ENCODE data around the gene MPV17L2. TPM values are rescaled to one million over a fixed set of nuclear protein-coding genes. Genes with fewer than 3 reads are reported as not detected.

MPV17L2 gene
- total and polyA plus RNA-seq, 2 experiments from 2014 or later: 38.7 to 81.3 TPM

DNA sequence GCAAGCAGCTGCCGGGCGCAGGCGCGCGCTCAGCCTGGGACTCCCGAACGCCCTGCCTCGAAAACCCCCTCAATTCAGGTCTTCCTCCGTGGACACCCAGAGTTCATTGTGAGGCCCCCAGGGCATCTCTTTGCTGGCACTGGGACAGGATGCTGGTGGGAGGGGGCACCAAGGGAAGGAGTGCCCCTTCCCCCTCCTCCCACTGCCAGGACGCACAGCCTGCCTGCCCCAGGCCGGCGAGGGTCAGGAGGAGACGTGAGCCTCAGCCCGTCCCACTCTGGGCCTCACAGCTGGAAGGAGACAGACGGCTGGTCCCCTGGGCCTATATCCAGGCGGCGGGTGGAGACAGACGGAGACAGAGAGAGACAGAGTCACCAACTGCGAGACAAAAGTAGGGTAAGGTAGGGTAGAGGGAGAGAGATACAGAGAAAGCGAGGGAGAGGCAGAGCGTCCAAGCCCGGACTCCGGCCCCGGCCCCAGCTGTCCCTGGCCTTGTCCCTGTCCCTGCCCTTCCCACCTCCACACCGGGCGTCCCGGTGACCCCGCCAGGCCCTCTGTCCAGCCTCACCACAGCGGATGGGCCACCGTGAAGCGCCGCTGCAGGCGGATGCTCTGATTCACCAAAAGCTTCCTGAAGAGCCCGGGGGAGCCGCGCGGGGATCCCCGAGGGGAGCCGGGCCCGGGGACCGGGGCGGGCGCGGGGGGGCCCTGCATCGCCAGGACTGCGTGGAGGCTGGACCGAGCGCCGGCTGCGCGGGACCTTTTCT is 32.9 kb downstream of the MPV17L2 start, which contains the start of gene PDE4C (continued):
- TF ChIP-seq, protein P1, sequence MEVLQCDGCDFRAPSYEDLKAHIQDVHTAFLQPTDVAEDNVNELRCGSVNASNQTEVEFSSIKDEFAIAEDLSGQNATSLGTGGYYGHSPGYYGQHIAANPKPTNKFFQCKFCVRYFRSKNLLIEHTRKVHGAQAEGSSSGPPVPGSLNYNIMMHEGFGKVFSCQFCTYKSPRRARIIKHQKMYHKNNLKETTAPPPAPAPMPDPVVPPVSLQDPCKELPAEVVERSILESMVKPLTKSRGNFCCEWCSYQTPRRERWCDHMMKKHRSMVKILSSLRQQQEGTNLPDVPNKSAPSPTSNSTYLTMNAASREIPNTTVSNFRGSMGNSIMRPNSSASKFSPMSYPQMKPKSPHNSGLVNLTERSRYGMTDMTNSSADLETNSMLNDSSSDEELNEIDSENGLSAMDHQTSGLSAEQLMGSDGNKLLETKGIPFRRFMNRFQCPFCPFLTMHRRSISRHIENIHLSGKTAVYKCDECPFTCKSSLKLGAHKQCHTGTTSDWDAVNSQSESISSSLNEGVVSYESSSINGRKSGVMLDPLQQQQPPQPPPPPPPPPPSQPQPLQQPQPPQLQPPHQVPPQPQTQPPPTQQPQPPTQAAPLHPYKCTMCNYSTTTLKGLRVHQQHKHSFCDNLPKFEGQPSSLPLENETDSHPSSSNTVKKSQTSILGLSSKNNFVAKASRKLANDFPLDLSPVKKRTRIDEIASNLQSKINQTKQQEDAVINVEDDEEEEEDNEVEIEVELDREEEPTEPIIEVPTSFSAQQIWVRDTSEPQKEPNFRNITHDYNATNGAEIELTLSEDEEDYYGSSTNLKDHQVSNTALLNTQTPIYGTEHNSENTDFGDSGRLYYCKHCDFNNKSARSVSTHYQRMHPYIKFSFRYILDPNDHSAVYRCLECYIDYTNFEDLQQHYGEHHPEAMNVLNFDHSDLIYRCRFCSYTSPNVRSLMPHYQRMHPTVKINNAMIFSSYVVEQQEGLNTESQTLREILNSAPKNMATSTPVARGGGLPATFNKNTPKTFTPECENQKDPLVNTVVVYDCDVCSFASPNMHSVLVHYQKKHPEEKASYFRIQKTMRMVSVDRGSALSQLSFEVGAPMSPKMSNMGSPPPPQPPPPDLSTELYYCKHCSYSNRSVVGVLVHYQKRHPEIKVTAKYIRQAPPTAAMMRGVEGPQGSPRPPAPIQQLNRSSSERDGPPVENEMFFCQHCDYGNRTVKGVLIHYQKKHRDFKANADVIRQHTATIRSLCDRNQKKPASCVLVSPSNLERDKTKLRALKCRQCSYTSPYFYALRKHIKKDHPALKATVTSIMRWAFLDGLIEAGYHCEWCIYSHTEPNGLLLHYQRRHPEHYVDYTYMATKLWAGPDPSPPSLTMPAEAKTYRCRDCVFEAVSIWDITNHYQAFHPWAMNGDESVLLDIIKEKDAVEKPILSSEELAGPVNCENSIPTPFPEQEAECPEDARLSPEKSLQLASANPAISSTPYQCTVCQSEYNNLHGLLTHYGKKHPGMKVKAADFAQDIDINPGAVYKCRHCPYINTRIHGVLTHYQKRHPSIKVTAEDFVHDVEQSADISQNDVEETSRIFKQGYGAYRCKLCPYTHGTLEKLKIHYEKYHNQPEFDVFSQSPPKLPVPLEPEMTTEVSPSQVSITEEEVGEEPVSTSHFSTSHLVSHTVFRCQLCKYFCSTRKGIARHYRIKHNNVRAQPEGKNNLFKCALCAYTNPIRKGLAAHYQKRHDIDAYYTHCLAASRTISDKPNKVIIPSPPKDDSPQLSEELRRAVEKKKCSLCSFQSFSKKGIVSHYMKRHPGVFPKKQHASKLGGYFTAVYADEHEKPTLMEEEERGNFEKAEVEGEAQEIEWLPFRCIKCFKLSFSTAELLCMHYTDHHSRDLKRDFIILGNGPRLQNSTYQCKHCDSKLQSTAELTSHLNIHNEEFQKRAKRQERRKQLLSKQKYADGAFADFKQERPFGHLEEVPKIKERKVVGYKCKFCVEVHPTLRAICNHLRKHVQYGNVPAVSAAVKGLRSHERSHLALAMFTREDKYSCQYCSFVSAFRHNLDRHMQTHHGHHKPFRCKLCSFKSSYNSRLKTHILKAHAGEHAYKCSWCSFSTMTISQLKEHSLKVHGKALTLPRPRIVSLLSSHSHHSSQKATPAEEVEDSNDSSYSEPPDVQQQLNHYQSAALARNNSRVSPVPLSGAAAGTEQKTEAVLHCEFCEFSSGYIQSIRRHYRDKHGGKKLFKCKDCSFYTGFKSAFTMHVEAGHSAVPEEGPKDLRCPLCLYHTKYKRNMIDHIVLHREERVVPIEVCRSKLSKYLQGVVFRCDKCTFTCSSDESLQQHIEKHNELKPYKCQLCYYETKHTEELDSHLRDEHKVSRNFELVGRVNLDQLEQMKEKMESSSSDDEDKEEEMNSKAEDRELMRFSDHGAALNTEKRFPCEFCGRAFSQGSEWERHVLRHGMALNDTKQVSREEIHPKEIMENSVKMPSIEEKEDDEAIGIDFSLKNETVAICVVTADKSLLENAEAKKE (CRISPR knock-in tag; IDR thresholded peaks at IDR 0.05): no peak
- TF ChIP-seq CTCF (conservative IDR thresholded peaks at IDR 0.05; ENCODE audit: low read depth in 2 of 2) (no peak), JUNB (IDR thresholded peaks at IDR 0.05; ENCODE audit: unreplicated experiment) (no peak), STAT1 (IDR thresholded peaks at IDR 0.05; ENCODE audit: unreplicated experiment) (no peak)

DNA sequence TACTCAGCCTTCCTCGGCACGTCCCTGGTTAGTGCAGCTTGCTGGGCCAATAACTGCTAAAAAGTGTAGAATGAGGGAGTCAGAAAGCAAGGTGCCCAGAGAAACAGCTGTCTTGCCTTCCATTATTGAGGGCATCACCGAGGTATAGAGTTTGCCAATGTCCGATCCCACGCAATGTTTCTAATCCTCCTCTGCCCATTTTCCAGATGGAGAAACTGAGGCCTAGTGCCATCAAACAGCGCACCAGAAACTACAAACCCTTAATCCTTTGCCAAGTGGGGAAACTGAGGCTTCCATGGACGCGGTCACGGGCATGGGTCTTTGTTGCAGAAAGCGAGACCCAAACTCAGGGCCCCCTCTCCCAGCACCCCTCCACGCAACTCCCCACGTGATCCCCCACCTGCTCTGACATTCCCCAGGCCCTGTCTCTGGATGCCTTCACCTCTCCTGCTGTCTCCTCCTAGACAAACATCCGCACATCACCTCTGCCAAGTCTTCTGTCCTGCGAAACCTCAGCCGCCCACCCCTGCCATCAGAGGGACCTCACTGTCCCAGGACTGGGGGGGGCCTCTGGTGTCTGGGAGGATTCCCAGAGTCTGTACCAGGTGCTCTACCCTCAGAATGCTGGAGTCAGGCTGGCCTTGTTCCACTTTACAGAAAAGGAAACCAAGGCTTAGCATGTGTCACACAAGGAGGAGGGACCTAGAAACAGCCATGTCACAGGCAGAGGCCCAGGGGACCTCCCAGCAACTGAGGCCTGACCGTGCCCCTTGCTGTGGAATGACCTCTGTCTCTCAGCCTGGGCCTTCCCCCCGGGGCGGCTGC is 34.1 kb downstream of the MPV17L2 start:
- Histone ChIP-seq H3K4me2 (no peak overlapping the region), H3K27ac (ENCODE audit: low read depth) (no peak overlapping the region), H3F3A (replicated peaks; ENCODE audit: low read depth) (peaks cover 45% of the 10 kb centered on the region), H3K27me3 (ENCODE audit: insufficient read depth) (peaks cover 27% of the 10 kb centered on the region), H3K4me1 (ENCODE audit: insufficient read depth) (peaks cover 24% of the 10 kb centered on the region), H2AFZ (no peak overlapping the region), H3K36me3 (ENCODE audit: insufficient read depth) (no peaks in the 10 kb centered on the region), H4K20me1 (replicated peaks; ENCODE audit: insufficient read depth) (no peaks in the 10 kb centered on the region), H3K9me2 (ENCODE audit: insufficient read depth) (no peaks in the 10 kb centered on the region), H3K79me2 (replicated peaks; ENCODE audit: insufficient read depth) (no peaks in the 10 kb centered on the region), H3K4me3 (no peak overlapping the region)
- H3K4me1 Mint-ChIP-seq: peaks cover 40% of the 10 kb centered on the region
- no peak overlapping the region for H3K27ac Mint-ChIP-seq
- peaks cover 42% of the 10 kb centered on the region for H3K27me3 Mint-ChIP-seq (ENCODE audit: insufficient read depth, low read depth, poor library complexity)
- ATAC-seq (no peak), DNase-seq (ENCODE audit: low spot score) (no peak)
- no peaks in the 10 kb centered on the region; the same call in 1 of the 3 replicates for H3K9me3 Mint-ChIP-seq
- no peaks in the 10 kb centered on the region; the same call in 2 of the 3 replicates for H3K36me3 Mint-ChIP-seq (ENCODE audit: low read depth)
- no peak overlapping the region; the same call in 2 of the 3 replicates for H3K4me3 Mint-ChIP-seq
- TF ChIP-seq, protein P1 (CRISPR knock-in tag; IDR thresholded peaks at IDR 0.05): no peak

Measured in GM23338 (cell line).